Mucosa of descending colon (tissue), 3 donors: ENCODE measurements around the gene RPP25. TPM values are rescaled to one million over a fixed set of nuclear protein-coding genes. Genes with fewer than 3 reads are reported as not detected.
"Not testable (repeated sequence)": the region's sequence is repeated elsewhere in the genome, so short reads cannot be mapped to it uniquely, and the experiment has no call there.

Source experiments
- ATAC-seq: fragments of 200-7000 bp; cut with Tn5 transposase; one replicate; pipeline ENCODE4 v1.9.1; 2020; ENCODE audit warnings: mild to moderate bottlenecking, moderate library complexity
- DNase-seq, 3 donors: peaks; one replicate each; pipeline ENCODE4 v3.0.0-alpha.2; 2020
- H3K36me3 ChIP-seq: fragments of 200-600 bp; one replicate; pipeline ENCODE4 v1.8.0; 2021; ENCODE audit warnings: low read depth, mild to moderate bottlenecking
- H3K4me1 ChIP-seq: fragments of 200-600 bp; one replicate; pipeline ENCODE4 v1.8.0; 2021; ENCODE audit warnings: low read depth, mild to moderate bottlenecking
- H3K4me3 ChIP-seq: fragments of 200-600 bp; one replicate; pipeline ENCODE4 v1.8.0; 2021; ENCODE audit warnings: mild to moderate bottlenecking
- H3K9me3 ChIP-seq: fragments of 200-600 bp; one replicate; pipeline ENCODE4 v1.8.0; 2021; ENCODE audit warnings: mild to moderate bottlenecking
- CTCF ChIP-seq: fragments of 200-600 bp; IDR thresholded peaks from one replicate; pipeline ENCODE4 v1.8.0; 2022; ENCODE audit warnings: antibody characterized with exemption, mild to moderate bottlenecking
- intact Hi-C, 2 donors: fragments of 100-400 bp; cut with DNase I in 1 of 2; cut with micrococcal nuclease in 1 of 2; formaldehyde crosslinking; loops; one replicate each; pipeline versions ENCODE4 v1.11.0 to v1.11.1; 2022; cut with DNase I, micrococcal nuclease
- total RNA-seq, 3 donors: library from RNA; stranded (reverse); fragmentation: NEBNext Ultra II Directional in 2 of 3; extraction: Animal tissue kit (Norgen Biotek cat#: 25700) in 2 of 3; gene quantifications; one replicate each; pipeline versions ENCODE4 v1.2.1 to v1.2.4, GENCODE V29; 2021 to 2023
- donor health status: DM: no; HTN: no; CAD: no; lungs with moderate emphysema.
- donor health status: DM: no; HTN: no; CAD: no.
- donor health status: DM: no; HTN: yes; CAD: no.

RPP25 gene
- total RNA-seq, 3 donors from 2014 or later: 8.9 to 13.6 (median 12.3) TPM

DNA sequence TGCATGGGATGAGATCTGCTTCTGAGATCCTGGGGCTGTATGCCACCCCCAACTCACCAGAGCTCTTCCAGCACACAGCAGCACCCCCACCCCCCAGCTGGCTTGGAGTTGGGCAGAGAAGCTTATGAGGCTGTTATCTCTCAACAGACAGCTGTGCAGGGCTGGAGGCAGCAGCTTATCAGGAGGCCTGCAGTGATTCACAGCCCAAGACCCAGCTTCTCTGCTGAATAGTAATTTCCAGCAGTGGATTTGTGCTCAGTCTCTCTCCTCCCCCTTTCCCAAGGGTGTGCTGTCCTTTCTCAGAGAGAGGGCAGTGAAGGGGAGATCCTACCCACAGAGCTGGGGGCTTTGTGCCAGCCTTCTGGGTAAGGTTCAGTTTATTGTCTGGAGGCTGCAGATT is 2.1 kb downstream of the RPP25 start:
- no peaks in the 10 kb centered on the region for H3K36me3 ChIP-seq
- peaks cover 32% of the 10 kb centered on the region for H3K4me1 ChIP-seq
- TF ChIP-seq CTCF: no peak
- no peak overlapping the region for H3K4me3 ChIP-seq
- H3K9me3 ChIP-seq: no peaks in the 10 kb centered on the region
- intact Hi-C loops: no loop called here
- DNase-seq (no peak), ATAC-seq (no peak)

GRCh38 chr15:74951006-74951405 is 5.6 kb downstream of the RPP25 start:
- peaks cover 25% of the 10 kb centered on the region for H3K4me1 ChIP-seq
- DNase-seq: no peak
- no peaks in the 10 kb centered on the region for H3K36me3 ChIP-seq
- TF ChIP-seq CTCF: no peak
- H3K4me3 ChIP-seq: no peak overlapping the region
- no peak for ATAC-seq
- H3K9me3 ChIP-seq: no peaks in the 10 kb centered on the region
- intact Hi-C loops: no loop called here

DNA sequence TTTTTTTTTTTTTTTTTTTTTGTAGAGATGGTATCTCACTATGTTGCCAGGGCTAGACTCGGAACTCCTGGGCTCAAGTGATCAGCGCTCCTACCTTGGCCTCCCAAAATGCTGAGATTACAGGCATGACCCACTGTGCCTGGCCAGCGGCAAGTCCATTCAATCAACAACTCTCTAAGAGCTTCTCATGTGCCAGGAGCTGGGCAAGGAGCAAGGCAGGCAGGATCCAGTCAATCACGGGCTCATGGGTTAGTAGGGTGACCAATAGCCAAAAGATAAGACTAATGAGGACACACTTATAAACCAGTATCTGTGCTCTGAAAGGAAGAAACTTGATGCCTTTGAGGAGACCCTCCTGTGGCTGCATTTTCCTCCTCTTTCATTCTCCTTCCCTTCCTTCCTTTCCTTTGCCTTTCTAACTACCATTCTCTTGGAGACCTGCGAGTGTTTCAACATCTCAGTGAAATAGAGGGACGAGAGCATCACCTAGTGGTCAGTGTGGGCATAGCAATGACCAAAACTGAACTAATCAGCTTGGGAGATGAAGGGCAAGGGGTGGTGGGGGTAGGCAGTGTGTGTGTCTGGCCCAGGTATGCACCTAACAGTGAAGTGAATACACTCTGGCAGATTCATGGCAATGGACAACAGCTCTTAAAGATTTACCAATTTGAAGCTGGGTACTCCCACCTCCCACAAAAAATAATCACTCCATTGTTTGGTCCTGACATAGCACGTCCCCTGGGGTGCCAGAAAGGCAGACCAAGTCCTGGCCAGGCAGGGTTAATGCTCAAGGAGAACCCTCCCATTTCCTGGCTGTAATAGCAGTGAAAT is 6.3 kb downstream of the RPP25 start:
- DNase-seq (peak in 1 of 3 donors; percentile 91), ATAC-seq (peak; percentile 92)
- TF ChIP-seq CTCF: peak; percentile 88
- intact Hi-C loops: no loop called here
- no peaks in the 10 kb centered on the region for H3K36me3 ChIP-seq
- peaks cover 17% of the 10 kb centered on the region for H3K4me1 ChIP-seq
- no peaks in the 10 kb centered on the region for H3K9me3 ChIP-seq
- no peak overlapping the region for H3K4me3 ChIP-seq

GRCh38 chr15:74937590-74938371 is 18.8 kb downstream of the RPP25 start, which contains the start of gene COX5A:
Gene COX5A (minus strand): TSS chr15:74938073. CDS start chr15:74938014, 59 bp downstream.
- Histone ChIP-seq H3K4me1 (peaks cover 27% of the 10 kb centered on the region), H3K36me3 (no peaks in the 10 kb centered on the region), H3K4me3 (peak within 1 kb of the TSS; percentile 91), H3K9me3 (no peaks in the 10 kb centered on the region)
- DNase-seq (peak; percentile 94 to 95 (median 95)), ATAC-seq (peak; percentile 94)
- intact Hi-C loops: no loop called here
- TF ChIP-seq CTCF: no peak

GRCh38 chr15:74937272-74937589 is 19.3 kb downstream of the RPP25 start:
- H3K4me1 ChIP-seq: peaks cover 33% of the 10 kb centered on the region
- H3K4me3 ChIP-seq: peak overlapping the region; percentile 91
- DNase-seq (no peak), ATAC-seq (peak; percentile 49)
- intact Hi-C loops: no loop called here
- TF ChIP-seq CTCF: no peak
- no peaks in the 10 kb centered on the region for H3K9me3 ChIP-seq
- no peaks in the 10 kb centered on the region for H3K36me3 ChIP-seq

- H3K4me3 ChIP-seq, ATAC-seq, H3K9me3 ChIP-seq, H3K36me3 ChIP-seq, intact Hi-C loops: not testable (repeated sequence)
- H3K4me1 ChIP-seq: peaks cover 37% of the 10 kb centered on the region
- peak in 2 of 3 donors; percentile 57 to 62 for DNase-seq
Observed at GRCh38 chr15:74935193-74935592, 21.4 kb downstream of the RPP25 start.
